ENCODE measurements around the gene USP35. TPM values are rescaled to one million over a fixed set of nuclear protein-coding genes. Genes with fewer than 3 reads are reported as not detected.

USP35 gene
- total RNA-seq, 1 experiment from 2014 or later: 11.8 TPM

GRCh38 chr11:78212586-78213371, 24.1 kb downstream of the USP35 start:
- POLR2A ChIA-PET: no interaction called here
- no peak for TF ChIP-seq TCF7L2 (IDR thresholded peaks at IDR 0.05; ENCODE audit: low read depth, low read length)
- no peak for TF ChIP-seq SIN3A (IDR thresholded peaks at IDR 0.05; ENCODE audit: borderline replicate concordance, insufficient read depth, low read depth, low read length)
- TF ChIP-seq POLR2AphosphoS5 (IDR thresholded peaks at IDR 0.05; ENCODE audit: low read depth, low read length): no peak
- TF ChIP-seq, protein P1, sequence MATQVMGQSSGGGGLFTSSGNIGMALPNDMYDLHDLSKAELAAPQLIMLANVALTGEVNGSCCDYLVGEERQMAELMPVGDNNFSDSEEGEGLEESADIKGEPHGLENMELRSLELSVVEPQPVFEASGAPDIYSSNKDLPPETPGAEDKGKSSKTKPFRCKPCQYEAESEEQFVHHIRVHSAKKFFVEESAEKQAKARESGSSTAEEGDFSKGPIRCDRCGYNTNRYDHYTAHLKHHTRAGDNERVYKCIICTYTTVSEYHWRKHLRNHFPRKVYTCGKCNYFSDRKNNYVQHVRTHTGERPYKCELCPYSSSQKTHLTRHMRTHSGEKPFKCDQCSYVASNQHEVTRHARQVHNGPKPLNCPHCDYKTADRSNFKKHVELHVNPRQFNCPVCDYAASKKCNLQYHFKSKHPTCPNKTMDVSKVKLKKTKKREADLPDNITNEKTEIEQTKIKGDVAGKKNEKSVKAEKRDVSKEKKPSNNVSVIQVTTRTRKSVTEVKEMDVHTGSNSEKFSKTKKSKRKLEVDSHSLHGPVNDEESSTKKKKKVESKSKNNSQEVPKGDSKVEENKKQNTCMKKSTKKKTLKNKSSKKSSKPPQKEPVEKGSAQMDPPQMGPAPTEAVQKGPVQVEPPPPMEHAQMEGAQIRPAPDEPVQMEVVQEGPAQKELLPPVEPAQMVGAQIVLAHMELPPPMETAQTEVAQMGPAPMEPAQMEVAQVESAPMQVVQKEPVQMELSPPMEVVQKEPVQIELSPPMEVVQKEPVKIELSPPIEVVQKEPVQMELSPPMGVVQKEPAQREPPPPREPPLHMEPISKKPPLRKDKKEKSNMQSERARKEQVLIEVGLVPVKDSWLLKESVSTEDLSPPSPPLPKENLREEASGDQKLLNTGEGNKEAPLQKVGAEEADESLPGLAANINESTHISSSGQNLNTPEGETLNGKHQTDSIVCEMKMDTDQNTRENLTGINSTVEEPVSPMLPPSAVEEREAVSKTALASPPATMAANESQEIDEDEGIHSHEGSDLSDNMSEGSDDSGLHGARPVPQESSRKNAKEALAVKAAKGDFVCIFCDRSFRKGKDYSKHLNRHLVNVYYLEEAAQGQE (IDR thresholded peaks at IDR 0.05; ENCODE audit: insufficient read depth in 1 of 2, low read depth in 2 of 2, low read length in 1 of 2): no peak
- TF ChIP-seq, protein P2, sequence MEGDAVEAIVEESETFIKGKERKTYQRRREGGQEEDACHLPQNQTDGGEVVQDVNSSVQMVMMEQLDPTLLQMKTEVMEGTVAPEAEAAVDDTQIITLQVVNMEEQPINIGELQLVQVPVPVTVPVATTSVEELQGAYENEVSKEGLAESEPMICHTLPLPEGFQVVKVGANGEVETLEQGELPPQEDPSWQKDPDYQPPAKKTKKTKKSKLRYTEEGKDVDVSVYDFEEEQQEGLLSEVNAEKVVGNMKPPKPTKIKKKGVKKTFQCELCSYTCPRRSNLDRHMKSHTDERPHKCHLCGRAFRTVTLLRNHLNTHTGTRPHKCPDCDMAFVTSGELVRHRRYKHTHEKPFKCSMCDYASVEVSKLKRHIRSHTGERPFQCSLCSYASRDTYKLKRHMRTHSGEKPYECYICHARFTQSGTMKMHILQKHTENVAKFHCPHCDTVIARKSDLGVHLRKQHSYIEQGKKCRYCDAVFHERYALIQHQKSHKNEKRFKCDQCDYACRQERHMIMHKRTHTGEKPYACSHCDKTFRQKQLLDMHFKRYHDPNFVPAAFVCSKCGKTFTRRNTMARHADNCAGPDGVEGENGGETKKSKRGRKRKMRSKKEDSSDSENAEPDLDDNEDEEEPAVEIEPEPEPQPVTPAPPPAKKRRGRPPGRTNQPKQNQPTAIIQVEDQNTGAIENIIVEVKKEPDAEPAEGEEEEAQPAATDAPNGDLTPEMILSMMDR (IDR thresholded peaks at IDR 0.05): no peak
- BruUV-seq (replicated peaks): no TSS peak
- Histone ChIP-seq H3K4me1 (ENCODE audit: control insufficient read depth, insufficient read depth, low read length) (no peaks in the 10 kb centered on the region), H3K36me3 (ENCODE audit: control insufficient read depth, insufficient read depth, low read length) (no peaks in the 10 kb centered on the region), H3K27me3 (ENCODE audit: control insufficient read depth, insufficient read depth, low read length) (no peaks in the 10 kb centered on the region), H3K9me3 (ENCODE audit: control insufficient read depth, insufficient read depth, low read depth, low read length) (no peaks in the 10 kb centered on the region), H3K4me3 (ENCODE audit: low read depth in 2 of 2, low read length in 2 of 2) (no peak overlapping the region), H3K27ac (ENCODE audit: low read length) (no peak overlapping the region)
- in situ Hi-C loops (cut with HindIII; ENCODE audit: low pct_unique_long_range_greater_than_20kb, low sequenced_read_pairs): no loop called here
- intact Hi-C loops (cut with micrococcal nuclease; ENCODE audit: unreplicated experiment): no loop called here
- no peak for DNase-seq (ENCODE audit: low read depth, low spot score)
- no peak for ATAC-seq
- CTCF ChIA-PET: no interaction called here

GRCh38 chr11:78213526-78214330, 25.0 kb downstream of the USP35 start:
- POLR2A ChIA-PET: interaction anchor here (0.6 kb wide), 1 partner anchor 15 kb away, joined by 3 read pairs; no protein-coding TSS in a partner anchor
- TF ChIP-seq, protein P1 (IDR thresholded peaks at IDR 0.05; ENCODE audit: insufficient read depth in 1 of 2, low read depth in 2 of 2, low read length in 1 of 2): no peak
- TF ChIP-seq, protein P2 (IDR thresholded peaks at IDR 0.05): no peak
- TF ChIP-seq POLR2AphosphoS5 (IDR thresholded peaks at IDR 0.05; ENCODE audit: low read depth, low read length): no peak
- no peaks in the 10 kb centered on the region for H3K27me3 ChIP-seq (ENCODE audit: control insufficient read depth, insufficient read depth, low read length)
- no peaks in the 10 kb centered on the region for H3K9me3 ChIP-seq (ENCODE audit: control insufficient read depth, insufficient read depth, low read depth, low read length)
- no TSS peak for BruUV-seq (replicated peaks)
- no peaks in the 10 kb centered on the region for H3K4me1 ChIP-seq (ENCODE audit: control insufficient read depth, insufficient read depth, low read length)
- no peak overlapping the region for H3K27ac ChIP-seq (ENCODE audit: low read length)
- ATAC-seq: no peak
- no peak overlapping the region for H3K4me3 ChIP-seq (ENCODE audit: low read depth in 2 of 2, low read length in 2 of 2)
- CTCF ChIA-PET: no interaction called here
- H3K36me3 ChIP-seq (ENCODE audit: control insufficient read depth, insufficient read depth, low read length): no peaks in the 10 kb centered on the region
- intact Hi-C loops (cut with micrococcal nuclease; ENCODE audit: unreplicated experiment) (no loop called here), in situ Hi-C loops (cut with HindIII; ENCODE audit: low pct_unique_long_range_greater_than_20kb, low sequenced_read_pairs) (no loop called here)
- no peak for DNase-seq (ENCODE audit: low read depth, low spot score)

All from Panc1 (cell line).